Smooth muscle cell of the coronary artery (primary cell): ENCODE data around the gene SEPTIN8. TPM values are rescaled to one million over a fixed set of nuclear protein-coding genes. Genes with fewer than 3 reads are reported as not detected.

Source experiments
- total RNA-seq: library from RNA; depleted of rRNA; stranded (reverse); fragments of >200 nt; gene quantifications from 2 replicates; pipeline ENCODE4 v1.2.3, GENCODE V29; 2014; ENCODE audit warnings: low replicate concordance

SEPTIN8 gene
- total RNA-seq, result 53.3 and 114 TPM in 2 replicates

GRCh38 chr5:132777209-132778069 is at the start of gene SEPTIN8:
Gene SEPTIN8 (minus strand): TSS chr5:132777239. CDS start chr5:132777137, 102 bp downstream.

GRCh38 chr5:132812781-132813598 is 36.0 kb upstream of the SEPTIN8 start, which contains the start of gene SOWAHA:
Gene SOWAHA (plus strand): TSS chr5:132813302. CDS start chr5:132813622, 320 bp downstream.

GRCh38 chr5:132746954-132747615 is 30.0 kb downstream of the SEPTIN8 start, which contains the start of gene CCNI2:
Gene CCNI2 (plus strand): TSS chr5:132747426. CDS start chr5:132747496, 70 bp downstream.

GRCh38 chr5:132736853-132737833 is 39.9 kb downstream of the SEPTIN8 start, which contains the start of gene KIF3A:
Gene KIF3A (minus strand): TSS chr5:132737546. CDS start chr5:132737419, 127 bp downstream.

Other genes starting within 250 kb of the SEPTIN8 start
- gene IL5, start 233.7 kb downstream of the SEPTIN8 start, total RNA-seq, result not detected in 2 replicates
- 20.3 and 24.3 TPM in 2 replicates for gene RAD50, start 220.3 kb downstream of the SEPTIN8 start, total RNA-seq
- not detected in 2 replicates for gene IL13, start 119.1 kb downstream of the SEPTIN8 start, total RNA-seq
- gene IL4, start 103.2 kb downstream of the SEPTIN8 start, total RNA-seq, result not detected in 2 replicates
- 7.4 and 9.9 TPM in 2 replicates for gene KIF3A, start 39.7 kb downstream of the SEPTIN8 start, total RNA-seq
- not detected in 2 replicates for gene CCNI2, start 29.8 kb downstream of the SEPTIN8 start, total RNA-seq
- gene SOWAHA, start 36.1 kb upstream of the SEPTIN8 start, total RNA-seq, result not detected in 2 replicates
- 1.1 and 3.2 TPM in 2 replicates for gene SHROOM1, start 53.4 kb upstream of the SEPTIN8 start, total RNA-seq
- under 0.01 and 0.47 TPM in 2 replicates for gene GDF9, start 89.2 kb upstream of the SEPTIN8 start, total RNA-seq
- 135 and 151 TPM in 2 replicates for gene UQCRQ, start 89.4 kb upstream of the SEPTIN8 start, total RNA-seq
- gene LEAP2, start 96.4 kb upstream of the SEPTIN8 start, total RNA-seq, result 0.08 TPM in 1 of 2 replicates, not detected in the other
- 12.9 and 30.7 TPM in 2 replicates for gene AFF4, start 186.4 kb upstream of the SEPTIN8 start, total RNA-seq
- gene ZCCHC10, start 249.3 kb upstream of the SEPTIN8 start, total RNA-seq, result 7.8 and 9.8 TPM in 2 replicates